DOHH2 (cell line): ENCODE measurements around the gene AP3D1.

Experiments
- H3F3A ChIP-seq: fragments of 200-600 bp; sonication (generic), shearing (Covaris generic); 2 replicates; pipeline ENCODE4 v1.6.0; 2016; ENCODE audit warnings: antibody characterized with exemption, mild to moderate bottlenecking; ENCODE audit not compliant: control insufficient read depth, insufficient read depth
- H3K27ac ChIP-seq: fragments of 200-600 bp; sonication (generic); 2 replicates; pipeline ENCODE4 v1.5.1; 2014; ENCODE audit warnings: low read depth, mild to moderate bottlenecking, low read length, moderate library complexity
- H3K27me3 ChIP-seq: fragments of 200-600 bp; sonication (generic); 2 replicates; pipeline ENCODE4 v1.6.1; 2014; ENCODE audit warnings: mild to moderate bottlenecking, low read length, mixed read lengths; ENCODE audit not compliant: control insufficient read depth
- H3K36me3 ChIP-seq: fragments of 200-600 bp; sonication (generic); 2 replicates; pipeline ENCODE4 v1.6.1; 2014; ENCODE audit warnings: mild to moderate bottlenecking, low read length, moderate library complexity, mixed read lengths; ENCODE audit not compliant: control insufficient read depth
- H3K4me1 ChIP-seq: fragments of 200-600 bp; sonication (generic); 2 replicates; pipeline ENCODE4 v1.6.1; 2014; ENCODE audit warnings: mild to moderate bottlenecking, low read length, mixed read lengths; ENCODE audit not compliant: control insufficient read depth
- H3K4me2 ChIP-seq: fragments of 200-600 bp; sonication (generic); 2 replicates; pipeline ENCODE4 v1.6.0; 2014; ENCODE audit warnings: mild to moderate bottlenecking, low read length, moderate library complexity
- H3K4me3 ChIP-seq: fragments of 200-600 bp; sonication (generic); 2 replicates; pipeline ENCODE4 v1.5.1; 2014; ENCODE audit warnings: mild to moderate bottlenecking, low read length, mixed read lengths
- H3K79me2 ChIP-seq: fragments of 200-600 bp; sonication (generic); 2 replicates; pipeline ENCODE4 v1.6.1; 2014; ENCODE audit warnings: mild to moderate bottlenecking, low read length, mixed read lengths; ENCODE audit not compliant: control insufficient read depth
- H3K9me2 ChIP-seq: fragments of 200-600 bp; sonication (generic); replicated peaks from 2 replicates; pipeline ENCODE4 v1.6.1; 2014; ENCODE audit warnings: mild to moderate bottlenecking, low read length, mixed read lengths; ENCODE audit not compliant: control insufficient read depth
- H3K9me3 ChIP-seq: fragments of 200-600 bp; sonication (generic); 2 replicates; pipeline ENCODE4 v1.6.1; 2014; ENCODE audit warnings: antibody characterized with exemption, low read length, mixed read lengths; ENCODE audit not compliant: control insufficient read depth, insufficient read depth
- H4K20me1 ChIP-seq: fragments of 200-600 bp; sonication (generic); 2 replicates; pipeline ENCODE4 v1.6.0; 2014; ENCODE audit warnings: low read depth, mild to moderate bottlenecking, antibody characterized with exemption, low read length, moderate library complexity; ENCODE audit not compliant: control insufficient read depth, insufficient read depth
- EZH2phosphoT487 ChIP-seq: fragments of 200-600 bp; sonication (generic); IDR thresholded peaks from 2 replicates; pipeline ENCODE4 v1.6.1; 2017; ENCODE audit warnings: borderline replicate concordance, mild to moderate bottlenecking, antibody characterized with exemption, low read length, moderate library complexity, mixed read lengths
- TF ChIP-seq, protein P1 (sequence below): fragments of 200-600 bp; sonication (generic); IDR thresholded peaks from one replicate; pipeline ENCODE4 v1.5.1; 2014; ENCODE audit warnings: antibody characterized with exemption, mild to moderate bottlenecking, low read depth, low read length; ENCODE audit not compliant: poor library complexity, severe bottlenecking

AP3D1 gene

DNA sequence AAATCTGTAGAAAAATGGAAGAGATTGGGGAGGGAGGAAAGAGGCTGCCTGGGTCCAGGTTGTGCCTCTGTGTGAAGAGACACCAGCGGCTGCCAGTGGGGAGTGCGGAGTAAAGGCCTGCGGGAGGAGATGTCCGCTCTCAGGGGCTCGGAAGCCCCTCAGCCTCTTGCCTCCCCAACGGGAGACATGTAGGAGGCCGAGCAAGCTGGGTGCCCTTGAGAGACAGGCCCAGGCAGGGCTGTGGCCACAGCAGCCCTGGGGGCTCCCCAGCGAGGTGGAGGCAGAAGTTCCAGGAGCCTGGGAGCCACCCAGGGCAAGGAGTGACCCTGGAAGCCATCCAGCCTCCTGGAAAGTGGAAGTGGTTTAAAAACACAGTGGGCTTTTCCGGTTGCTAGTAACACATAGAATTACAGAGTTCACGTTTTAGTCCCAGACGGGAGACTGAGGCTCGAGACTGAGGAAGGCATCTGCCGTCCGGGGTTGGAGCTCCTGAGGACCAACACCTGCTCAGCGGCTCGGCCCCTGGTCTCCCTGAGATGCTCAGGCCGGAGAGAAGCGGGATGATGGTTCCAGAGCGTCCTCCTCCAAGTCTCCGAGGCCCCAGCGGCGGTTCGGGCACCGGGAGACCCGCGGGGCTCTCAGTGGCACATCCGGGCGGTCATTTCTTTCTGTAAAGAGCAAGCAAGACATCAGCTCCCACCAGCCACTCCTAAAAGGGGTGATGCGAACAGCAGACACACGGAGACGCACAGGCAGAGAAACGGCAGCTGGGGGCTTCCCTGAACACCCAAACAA, 78.4 kb downstream of the AP3D1 start:
- H4K20me1 ChIP-seq = peaks cover 8% of the 10 kb centered on the region
- no peak overlapping the region for H3K4me3 ChIP-seq
- no peak overlapping the region for H3K4me2 ChIP-seq
- H3K36me3 ChIP-seq = peaks cover 87% of the 10 kb centered on the region
- H3K27me3 ChIP-seq = no peaks in the 10 kb centered on the region
- peak overlapping the region; percentile 70 for H3K27ac ChIP-seq
- H3K4me1 ChIP-seq = peaks cover 92% of the 10 kb centered on the region
- peaks cover 63% of the 10 kb centered on the region for H3K79me2 ChIP-seq
- TF ChIP-seq, protein P1, sequence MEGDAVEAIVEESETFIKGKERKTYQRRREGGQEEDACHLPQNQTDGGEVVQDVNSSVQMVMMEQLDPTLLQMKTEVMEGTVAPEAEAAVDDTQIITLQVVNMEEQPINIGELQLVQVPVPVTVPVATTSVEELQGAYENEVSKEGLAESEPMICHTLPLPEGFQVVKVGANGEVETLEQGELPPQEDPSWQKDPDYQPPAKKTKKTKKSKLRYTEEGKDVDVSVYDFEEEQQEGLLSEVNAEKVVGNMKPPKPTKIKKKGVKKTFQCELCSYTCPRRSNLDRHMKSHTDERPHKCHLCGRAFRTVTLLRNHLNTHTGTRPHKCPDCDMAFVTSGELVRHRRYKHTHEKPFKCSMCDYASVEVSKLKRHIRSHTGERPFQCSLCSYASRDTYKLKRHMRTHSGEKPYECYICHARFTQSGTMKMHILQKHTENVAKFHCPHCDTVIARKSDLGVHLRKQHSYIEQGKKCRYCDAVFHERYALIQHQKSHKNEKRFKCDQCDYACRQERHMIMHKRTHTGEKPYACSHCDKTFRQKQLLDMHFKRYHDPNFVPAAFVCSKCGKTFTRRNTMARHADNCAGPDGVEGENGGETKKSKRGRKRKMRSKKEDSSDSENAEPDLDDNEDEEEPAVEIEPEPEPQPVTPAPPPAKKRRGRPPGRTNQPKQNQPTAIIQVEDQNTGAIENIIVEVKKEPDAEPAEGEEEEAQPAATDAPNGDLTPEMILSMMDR = no peak
- TF ChIP-seq EZH2phosphoT487 = no peak
- peaks cover 60% of the 10 kb centered on the region for H3F3A ChIP-seq
- H3K9me3 ChIP-seq = no peaks in the 10 kb centered on the region
- no peaks in the 10 kb centered on the region for H3K9me2 ChIP-seq

DNA sequence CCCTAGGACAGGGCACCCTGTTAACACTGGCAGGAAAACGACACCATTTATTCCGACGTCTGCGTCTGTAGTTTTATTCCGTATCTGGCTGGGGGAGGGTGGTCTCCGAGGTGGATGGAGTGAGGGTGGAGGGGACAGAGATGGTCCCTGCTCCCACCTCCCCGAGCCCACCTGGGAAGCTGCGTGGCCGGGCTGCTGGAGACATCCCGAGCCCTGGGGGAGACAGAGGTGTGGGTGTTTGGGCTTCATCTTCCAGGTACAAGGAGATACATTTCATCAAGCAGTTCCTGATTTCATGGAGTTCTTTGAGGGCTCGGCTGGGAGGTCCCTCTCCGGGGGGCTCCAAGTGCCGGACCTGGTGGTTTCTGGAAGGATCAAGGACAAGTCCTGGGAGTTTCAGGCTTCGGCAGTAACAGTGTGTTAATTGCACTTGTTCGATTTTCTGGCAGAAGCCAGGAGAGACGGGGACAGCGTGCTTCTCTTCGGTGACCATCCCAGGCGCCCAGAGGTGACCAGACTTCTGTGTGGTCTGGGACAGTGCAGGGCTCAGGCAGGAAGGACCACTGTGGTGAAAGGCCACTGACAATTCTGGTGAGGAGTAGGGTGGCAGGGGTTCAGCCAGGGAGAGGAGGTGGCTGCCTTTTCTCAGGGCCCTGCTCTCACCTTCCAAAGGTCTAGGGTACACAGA, 80.2 kb downstream of the AP3D1 start:
- TF ChIP-seq, protein P1 = no peak
- no peak for TF ChIP-seq EZH2phosphoT487
- no peaks in the 10 kb centered on the region for H3K9me3 ChIP-seq
- no peaks in the 10 kb centered on the region for H3K27me3 ChIP-seq
- peaks cover 69% of the 10 kb centered on the region for H3F3A ChIP-seq
- no peak overlapping the region; the same call in 1 of the 2 replicates for H3K27ac ChIP-seq
- H3K4me3 ChIP-seq = no peak overlapping the region
- H3K4me2 ChIP-seq = peak overlapping the region; percentile 6; the same call in 1 of the 2 replicates
- peaks cover 45% of the 10 kb centered on the region for H3K79me2 ChIP-seq
- peaks cover 4% of the 10 kb centered on the region; the same call in 1 of the 2 replicates for H4K20me1 ChIP-seq
- H3K4me1 ChIP-seq = peaks cover 89% of the 10 kb centered on the region
- peaks cover 70% of the 10 kb centered on the region for H3K36me3 ChIP-seq
- no peaks in the 10 kb centered on the region for H3K9me2 ChIP-seq

DNA sequence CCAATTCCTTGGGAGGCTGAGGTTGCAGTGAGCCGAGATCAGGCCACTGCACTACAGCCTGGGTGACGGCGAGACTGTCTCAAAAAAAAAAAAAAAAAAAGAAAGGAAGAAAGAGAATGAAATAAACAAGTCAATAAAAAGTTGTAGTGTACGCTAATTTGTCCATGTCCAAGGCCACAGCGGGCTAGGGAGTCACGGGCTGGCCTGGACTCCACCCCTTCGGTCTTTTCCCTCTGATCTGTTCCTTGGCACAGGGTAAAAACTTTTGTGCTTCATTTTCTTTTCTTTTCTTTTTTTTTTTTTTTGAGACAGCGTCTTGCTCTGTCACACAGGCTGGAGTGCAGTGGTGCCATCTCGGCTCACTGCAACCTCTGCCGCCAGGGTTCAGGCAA, 80.9 kb downstream of the AP3D1 start:
- Histone ChIP-seq H3K27ac (0 out of 2 replicates have a peak overlapping the region, but pooled peaks have one; percentile 9), H3K36me3 (peaks cover 63% of the 10 kb centered on the region), H3K27me3 (no peaks in the 10 kb centered on the region), H3K9me2 (no peaks in the 10 kb centered on the region), H3K79me2 (peaks cover 38% of the 10 kb centered on the region), H3K4me2 (no peak overlapping the region), H4K20me1 (peaks cover 4% of the 10 kb centered on the region; the same call in 1 of the 2 replicates), H3F3A (peaks cover 67% of the 10 kb centered on the region), H3K9me3 (no peaks in the 10 kb centered on the region), H3K4me1 (peaks cover 86% of the 10 kb centered on the region), H3K4me3 (no peak overlapping the region)
- TF ChIP-seq, protein P1 = no peak
- no peak for TF ChIP-seq EZH2phosphoT487
